Measurements from ENCODE around the gene RAD51B.

DNA sequence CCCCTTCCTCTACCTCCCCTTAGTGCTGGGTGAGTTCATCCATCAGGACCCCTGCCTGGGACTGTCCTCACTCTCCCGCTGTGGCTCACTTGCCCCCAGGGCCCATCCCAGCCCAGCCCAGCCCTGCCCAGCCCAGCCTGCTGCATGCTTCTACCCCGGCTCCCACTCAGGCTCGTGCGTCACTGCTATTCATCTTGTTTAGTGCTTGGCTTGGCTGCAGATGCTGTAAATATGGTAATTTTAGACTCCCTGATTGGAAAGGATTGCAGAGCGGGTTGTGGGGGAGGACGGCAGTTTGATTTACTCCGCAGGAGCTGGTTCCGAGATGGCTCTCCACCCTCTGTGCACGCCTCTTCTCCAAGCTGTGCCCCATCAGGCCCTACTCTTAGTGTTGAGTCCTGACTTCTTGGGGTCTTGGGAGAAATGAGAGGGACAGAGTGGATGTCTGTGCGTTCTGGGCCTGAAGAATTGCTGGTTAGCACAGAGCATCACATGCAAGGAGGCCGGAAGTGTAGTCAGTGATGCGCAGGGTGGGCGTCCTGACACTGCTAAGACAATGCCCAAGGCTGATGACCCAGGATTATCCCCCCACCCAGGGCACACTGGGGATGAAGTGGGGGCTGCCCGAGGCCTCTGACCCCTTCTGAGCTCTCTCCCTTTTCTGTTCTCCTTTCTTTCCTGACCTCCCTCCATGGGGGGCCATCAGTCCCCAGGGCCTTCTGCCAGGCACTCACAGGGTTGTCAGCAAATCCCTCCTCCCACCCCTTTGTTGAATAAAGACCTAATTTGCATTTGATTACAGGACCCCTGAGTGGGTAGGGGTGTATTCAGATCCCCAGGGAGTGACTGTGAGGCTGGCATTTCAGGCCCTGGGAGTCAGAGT lies 728.9 kb downstream of the RAD51B start:
- TF ChIP-seq EZH2 (IDR thresholded peaks at IDR 0.05; ENCODE audit: borderline replicate concordance) (no peak), EZH2phosphoT487 (IDR thresholded peaks at IDR 0.05; ENCODE audit: low read depth, severe bottlenecking, unreplicated experiment) (no peak)
- TF ChIP-seq, protein P1, sequence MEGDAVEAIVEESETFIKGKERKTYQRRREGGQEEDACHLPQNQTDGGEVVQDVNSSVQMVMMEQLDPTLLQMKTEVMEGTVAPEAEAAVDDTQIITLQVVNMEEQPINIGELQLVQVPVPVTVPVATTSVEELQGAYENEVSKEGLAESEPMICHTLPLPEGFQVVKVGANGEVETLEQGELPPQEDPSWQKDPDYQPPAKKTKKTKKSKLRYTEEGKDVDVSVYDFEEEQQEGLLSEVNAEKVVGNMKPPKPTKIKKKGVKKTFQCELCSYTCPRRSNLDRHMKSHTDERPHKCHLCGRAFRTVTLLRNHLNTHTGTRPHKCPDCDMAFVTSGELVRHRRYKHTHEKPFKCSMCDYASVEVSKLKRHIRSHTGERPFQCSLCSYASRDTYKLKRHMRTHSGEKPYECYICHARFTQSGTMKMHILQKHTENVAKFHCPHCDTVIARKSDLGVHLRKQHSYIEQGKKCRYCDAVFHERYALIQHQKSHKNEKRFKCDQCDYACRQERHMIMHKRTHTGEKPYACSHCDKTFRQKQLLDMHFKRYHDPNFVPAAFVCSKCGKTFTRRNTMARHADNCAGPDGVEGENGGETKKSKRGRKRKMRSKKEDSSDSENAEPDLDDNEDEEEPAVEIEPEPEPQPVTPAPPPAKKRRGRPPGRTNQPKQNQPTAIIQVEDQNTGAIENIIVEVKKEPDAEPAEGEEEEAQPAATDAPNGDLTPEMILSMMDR (IDR thresholded peaks at IDR 0.05; ENCODE audit: poor library complexity), result no peak

Data from hepatocyte (in vitro differentiated cells).